ENCODE data around the gene RBPMS2.

- TF ChIP-seq CTCF (IDR thresholded peaks at IDR 0.05): no peak
- no peak for TF ChIP-seq POLR2A (IDR thresholded peaks at IDR 0.05)
These were observed 77.4 kb downstream of the RBPMS2 start for GRCh38 chr15:64697911-64698369.

Measured in lower leg skin (tissue), 3 donors.